GM21576 (cell line): ENCODE data around the gene CNIH2.

ENCODE experiments used
- ATAC-seq: cut with Tn5 transposase; IDR thresholded peaks from one replicate; pipeline ENCODE4 v1.9.1; 2021; ENCODE audit warnings: mild to moderate bottlenecking, moderate library complexity; ENCODE audit not compliant: unreplicated experiment

The CNIH2 gene

GRCh38 chr11:66328031-66328301, 50.0 kb downstream of the CNIH2 start:
- no peak for ATAC-seq

GRCh38 chr11:66328302-66329144, 50.5 kb downstream of the CNIH2 start:
- peak; percentile 43 for ATAC-seq

- no peak for ATAC-seq
Observed at GRCh38 chr11:66329165-66329673, 51.2 kb downstream of the CNIH2 start.

GRCh38 chr11:66330931-66331330, 53.0 kb downstream of the CNIH2 start:
- no peak for ATAC-seq

GRCh38 chr11:66331542-66332370, 53.8 kb downstream of the CNIH2 start:
- ATAC-seq: no peak

- no peak for ATAC-seq
Observed at GRCh38 chr11:66332371-66333219, 54.6 kb downstream of the CNIH2 start.

- ATAC-seq: no peak
Observed at GRCh38 chr11:66333220-66333877, 55.4 kb downstream of the CNIH2 start.
